GM19099 (cell line): ENCODE measurements around the gene PPP2R3A.

Source experiments
- POLR2A ChIP-seq: IDR thresholded peaks from 3 replicates; pipeline ENCODE4 v1.6.1; 2011; ENCODE audit warnings: low read depth; ENCODE audit not compliant: insufficient read length; ENCODE audit errors: extremely low read depth

PPP2R3A gene

DNA sequence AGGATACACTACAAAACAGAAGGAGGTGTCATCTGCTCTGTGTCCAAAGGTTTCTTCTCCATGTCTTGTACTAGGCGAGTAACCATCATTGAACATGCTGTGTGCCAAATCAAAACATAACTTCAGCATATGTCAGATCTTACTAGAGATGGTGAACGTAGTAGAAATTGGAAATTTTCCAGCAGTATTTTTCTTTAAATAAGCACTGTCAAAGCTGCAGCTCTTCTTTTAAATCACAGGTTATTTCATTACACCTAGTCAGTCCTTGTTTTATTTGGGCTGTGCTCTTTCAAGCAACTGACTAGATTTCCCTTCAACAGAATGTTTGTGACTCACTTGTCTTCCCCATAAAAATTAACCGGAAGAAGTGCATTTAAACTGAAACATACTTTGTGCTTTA is 184.1 kb downstream of the PPP2R3A start:
- TF ChIP-seq POLR2A: no peak

DNA sequence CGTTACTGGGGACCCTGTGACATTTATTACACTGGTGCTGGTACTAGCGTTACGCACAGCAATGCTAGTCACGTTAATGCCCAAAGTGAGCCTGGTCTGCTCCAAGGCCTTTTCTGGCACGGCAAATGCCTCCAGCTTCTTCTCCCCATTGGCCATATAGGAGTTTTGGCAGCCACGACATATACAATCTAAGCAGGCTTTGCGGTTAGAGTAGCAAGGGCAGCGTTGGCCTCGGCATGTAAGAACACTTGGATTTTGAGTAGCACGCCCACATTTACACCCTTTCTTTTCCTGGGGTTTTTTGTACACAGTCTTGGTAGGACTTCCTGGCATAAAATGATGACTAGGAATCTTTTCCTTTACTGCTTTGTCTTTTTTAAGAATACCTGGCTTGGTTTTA is 185.7 kb downstream of the PPP2R3A start:
- TF ChIP-seq POLR2A: no peak

DNA sequence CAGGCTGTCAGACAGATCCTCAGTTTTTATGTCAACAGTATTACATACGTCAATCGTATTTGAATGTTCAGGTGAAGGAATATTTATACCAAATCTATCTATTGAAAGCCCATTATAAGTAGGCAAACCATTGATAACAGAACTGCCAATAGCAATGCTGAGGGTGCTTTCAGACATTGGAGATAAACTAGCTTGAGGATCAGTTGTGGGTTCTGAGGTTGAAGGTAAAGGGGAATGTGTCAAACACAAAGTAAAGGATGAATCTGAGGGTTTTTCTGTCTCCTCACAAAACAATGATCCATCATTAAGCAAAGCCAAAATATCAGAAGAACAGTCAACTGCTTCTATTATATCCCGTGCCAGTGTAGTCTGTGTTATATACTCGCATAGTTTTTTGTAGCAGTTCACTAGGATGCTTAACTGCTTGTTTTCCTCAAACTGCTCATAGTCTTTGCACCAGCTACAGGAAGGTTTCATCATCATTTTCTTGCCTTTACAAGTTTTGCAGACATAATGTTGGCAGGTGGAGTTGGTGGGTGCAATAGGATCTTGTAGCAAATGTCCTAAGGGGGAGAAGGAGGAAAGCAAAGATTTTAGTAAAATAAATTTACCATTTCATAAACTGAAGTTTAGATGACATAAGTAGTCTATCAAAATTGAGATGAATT is 186.8 kb downstream of the PPP2R3A start:
- TF ChIP-seq POLR2A: no peak

DNA sequence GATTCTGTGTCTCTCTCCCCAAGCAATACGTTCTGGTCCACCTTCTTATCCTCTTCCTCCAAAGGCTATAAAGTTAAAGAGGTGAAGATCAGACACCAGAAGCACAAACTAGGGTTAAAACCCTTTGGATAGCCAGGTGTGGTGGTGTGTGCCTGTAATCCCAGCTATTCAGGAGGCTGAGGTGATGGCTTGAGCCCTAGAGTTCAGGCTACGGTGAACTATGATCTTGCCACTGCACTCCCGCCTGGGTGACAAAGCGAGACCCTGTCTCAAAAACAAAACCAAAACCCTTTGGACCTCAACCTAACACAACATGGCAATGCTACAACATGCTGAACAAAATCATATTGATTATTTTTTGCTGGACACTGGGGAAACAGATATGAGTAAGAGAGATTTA is 187.4 kb downstream of the PPP2R3A start:
- no peak for TF ChIP-seq POLR2A

DNA sequence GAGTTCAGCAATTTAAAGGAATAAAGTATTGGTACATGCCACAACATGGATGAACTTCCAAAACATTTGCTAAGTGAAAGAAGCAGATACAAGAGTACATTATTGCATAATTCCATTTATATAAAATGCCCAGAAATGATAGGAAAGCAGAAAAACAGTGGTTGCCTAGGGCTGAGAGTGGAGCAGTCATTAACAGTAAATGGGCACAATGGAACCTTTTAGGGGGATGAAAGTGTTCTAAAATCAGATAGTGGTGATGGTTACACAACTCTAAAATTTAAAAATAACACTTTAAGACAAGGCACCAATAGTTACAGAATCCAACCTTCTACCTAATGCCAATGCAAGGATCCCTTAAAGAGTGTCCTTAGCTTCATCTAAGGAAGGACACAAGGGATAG is 196.0 kb downstream of the PPP2R3A start:
- no peak for TF ChIP-seq POLR2A

DNA sequence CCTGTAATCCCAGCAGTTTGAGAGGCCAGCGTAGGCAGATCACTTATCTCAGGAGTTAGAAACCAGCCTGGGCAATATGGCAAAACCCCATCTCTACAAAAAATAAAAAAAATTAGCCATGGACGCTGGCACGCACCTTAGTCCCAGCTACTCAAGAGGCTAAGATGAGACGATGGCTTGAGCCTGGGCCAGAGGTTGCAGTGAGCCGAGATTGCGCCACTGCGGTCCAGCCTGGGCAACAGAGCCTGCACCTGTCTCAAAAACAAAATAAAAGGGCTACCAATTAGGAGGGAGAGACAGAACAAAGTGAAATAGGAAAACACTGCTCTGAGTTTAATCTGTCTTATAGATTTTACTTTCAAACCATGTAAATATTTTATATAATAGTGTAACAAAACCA is 196.8 kb downstream of the PPP2R3A start:
- no peak for TF ChIP-seq POLR2A

DNA sequence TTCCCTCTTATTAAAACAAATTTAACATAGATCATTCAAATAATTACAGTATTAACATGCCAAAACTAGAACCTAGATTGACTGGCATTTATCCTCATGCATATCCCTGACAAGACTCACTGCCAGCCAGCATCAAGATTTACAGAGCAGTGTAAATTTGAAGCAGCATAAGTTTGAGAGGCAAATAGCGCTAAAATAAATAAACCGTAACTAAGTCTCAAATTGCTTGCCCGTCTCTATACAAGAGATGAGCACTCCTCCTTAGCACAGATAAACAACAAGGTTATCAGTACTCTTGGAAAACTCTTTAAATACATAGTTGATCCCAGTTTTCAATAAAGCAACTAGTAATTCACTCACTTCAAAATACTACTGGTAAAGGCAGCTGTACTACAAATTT is 201.0 kb downstream of the PPP2R3A start:
- no peak for TF ChIP-seq POLR2A

DNA sequence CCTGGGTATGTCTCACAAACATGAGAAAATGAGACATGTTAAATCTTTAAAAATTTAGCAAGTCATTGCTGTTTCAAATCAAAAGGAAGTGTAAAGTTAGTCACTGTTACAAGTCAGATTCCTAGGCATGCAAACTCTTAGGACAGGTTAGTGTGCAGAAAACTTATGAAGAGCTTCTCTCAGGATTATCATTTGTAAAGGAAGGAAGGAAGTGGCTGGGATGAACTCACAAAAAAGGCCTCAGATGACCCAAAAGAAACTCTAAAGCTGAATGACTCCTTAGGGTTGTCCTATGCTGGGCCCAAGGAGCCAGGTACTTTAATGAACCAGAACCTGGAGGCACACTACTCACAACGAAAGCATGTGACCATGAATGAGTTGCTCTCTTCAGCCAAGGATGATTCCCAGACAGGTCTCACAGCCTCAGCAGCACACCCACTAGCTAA is 205.6 kb downstream of the PPP2R3A start:
- TF ChIP-seq POLR2A: no peak

DNA sequence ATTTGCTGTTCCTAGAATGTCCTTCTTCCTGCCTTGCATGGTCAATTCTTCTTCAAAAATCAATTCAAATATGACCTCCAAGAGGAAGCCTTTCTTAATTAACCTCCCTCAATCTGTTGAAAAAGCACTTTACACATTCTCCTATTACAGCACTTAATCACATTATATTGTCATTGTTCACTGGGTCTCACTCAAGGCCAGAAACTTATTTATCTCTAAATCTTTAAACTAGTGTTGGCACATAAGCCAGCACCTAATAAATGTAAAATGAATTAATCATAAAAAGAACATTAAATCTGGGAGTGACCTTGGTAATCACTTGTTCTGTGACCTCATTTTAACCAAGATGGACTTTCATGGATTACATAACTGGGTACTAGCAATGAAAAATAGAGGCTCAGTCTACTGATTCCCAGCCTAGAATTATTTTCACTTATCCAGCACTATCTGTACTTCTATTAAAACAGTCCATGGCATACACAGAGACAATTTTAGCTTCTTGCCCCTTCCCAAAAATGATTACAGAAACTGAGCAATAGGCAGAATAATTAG is 208.5 kb downstream of the PPP2R3A start:
- TF ChIP-seq POLR2A: no peak

DNA sequence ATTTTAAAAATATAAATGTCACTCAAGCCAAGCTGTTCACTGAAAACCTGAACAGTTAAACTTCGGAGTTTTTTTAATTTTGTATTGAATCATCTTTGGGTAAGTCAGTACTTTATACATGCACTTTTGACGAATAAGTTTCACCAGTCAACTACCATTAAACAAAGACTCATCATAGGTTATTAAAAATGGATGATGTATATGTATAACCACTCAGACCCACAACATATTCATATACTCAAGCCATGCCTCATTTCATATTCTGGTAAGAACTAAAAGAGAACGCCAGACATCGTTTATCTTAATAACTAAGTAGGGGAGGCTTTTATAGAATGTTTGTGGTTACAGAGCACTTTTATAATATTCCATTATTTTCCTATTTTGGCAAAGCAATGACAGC is 212.3 kb downstream of the PPP2R3A start:
- no peak for TF ChIP-seq POLR2A

DNA sequence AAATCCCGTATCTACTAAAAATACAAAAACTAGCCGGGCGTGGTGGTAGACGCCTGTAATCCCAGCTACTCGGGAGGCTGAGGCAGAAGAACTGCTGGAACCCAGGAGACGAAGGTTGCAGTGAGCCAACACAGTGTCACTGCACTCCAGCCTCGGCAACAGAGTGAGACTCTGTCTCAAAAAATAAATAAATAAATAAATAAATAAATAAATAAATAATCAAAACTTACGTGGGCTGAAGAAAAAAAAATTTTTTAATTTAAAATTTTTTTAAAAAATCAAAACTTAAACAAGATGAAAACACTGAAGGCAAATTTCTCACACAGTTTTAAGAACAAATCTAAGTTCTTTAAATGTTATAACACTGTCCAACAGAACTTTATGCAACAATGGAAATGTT is 216.2 kb downstream of the PPP2R3A start:
- no peak for TF ChIP-seq POLR2A

DNA sequence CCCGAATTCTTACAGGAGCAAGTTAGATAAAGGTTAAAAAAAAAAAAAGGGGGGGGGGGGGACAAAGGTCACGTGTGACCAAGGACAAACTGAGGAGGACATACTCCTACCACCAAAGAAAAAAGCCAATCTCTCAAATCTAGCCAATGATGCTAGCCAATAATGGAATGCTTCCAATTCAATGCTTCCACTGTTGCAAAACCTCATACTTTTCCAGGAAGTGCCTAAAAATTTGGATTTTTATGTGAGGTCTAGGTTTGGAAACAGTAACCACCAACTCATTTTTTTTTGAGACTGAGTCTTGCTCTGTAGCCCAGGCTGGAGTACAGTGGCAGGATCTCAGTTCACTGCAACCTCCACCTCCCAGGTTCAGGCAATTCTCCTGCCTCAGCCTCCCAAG is 219.2 kb downstream of the PPP2R3A start:
- no peak for TF ChIP-seq POLR2A

DNA sequence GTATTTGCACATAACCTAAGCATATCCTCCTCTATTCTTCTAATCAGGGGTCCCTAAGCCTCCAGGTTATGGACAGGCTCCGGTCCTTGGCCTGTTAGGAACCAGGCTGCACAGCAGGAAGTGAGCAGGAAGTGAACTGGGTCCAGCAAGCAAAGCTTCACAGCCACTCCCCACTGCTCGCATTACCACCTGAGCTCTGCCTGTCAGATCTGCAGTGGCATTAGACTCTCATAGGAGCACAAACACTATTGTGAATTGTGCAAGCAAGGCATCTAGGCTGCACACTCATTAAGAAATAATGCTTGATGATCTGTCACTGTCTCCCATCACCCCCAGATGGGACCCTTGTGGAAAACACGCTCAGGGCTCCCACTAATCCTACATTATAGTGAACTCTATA is 220.8 kb downstream of the PPP2R3A start:
- no peak for TF ChIP-seq POLR2A

DNA sequence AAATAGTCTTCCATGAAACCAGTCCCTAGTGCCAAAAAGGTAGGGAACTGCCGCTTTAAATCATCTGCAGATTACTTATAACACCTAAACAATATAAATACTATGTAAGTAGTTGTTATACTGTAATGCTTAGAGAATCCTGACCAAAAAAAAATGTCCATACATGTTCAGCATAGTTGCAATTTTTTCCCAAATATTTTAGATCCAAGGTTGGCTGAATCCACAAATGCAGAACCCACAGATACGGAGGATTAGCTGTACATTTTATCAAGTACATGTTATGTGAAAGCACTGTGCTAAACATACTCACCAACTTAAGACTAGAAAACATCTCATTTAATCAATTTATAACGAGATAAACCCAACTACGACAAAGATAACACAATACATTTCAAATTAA is 221.3 kb downstream of the PPP2R3A start:
- no peak for TF ChIP-seq POLR2A

DNA sequence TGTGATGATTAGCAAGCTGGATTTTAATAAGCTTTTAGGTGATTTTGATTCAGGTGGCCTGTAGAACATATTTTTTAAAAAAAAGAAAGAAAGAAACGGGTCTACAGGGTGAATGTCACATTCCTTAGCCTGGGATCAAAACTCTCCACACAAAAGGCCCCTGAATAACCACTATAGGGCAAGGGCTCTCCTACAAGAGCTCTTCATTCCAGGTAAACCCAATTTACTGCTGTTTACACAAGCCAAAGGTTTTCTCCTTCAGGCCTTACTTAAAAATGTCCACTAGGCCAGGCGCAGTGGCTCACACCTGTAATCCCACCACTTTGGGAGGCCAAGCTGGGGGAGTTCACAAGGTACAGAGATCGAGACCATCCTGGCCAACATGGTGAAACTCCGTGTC is 222.3 kb downstream of the PPP2R3A start:
- TF ChIP-seq POLR2A: no peak

DNA sequence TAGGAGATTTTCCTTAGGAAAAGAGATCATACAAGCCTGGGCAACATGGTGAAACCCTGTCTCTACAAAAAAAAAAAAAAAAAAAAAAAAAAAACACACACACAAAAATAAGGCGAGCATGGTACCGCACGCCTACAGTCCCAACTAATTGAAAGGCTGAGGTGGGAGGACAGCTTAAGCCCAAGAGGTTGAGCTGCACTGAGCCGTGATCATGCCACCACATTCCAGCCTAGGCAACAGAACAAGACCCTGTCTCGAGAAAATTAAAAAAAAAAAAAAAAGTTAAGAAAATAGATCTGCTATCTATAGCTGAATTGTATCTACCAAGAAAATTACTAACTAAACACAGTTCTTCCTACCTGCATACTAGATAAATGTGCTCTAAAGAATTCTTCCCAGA is 223.5 kb downstream of the PPP2R3A start:
- no peak for TF ChIP-seq POLR2A
